LNCaP clone FGC (cell line): ENCODE data around the gene MZT1.

Source experiments
- DNase-seq: peaks from one replicate; pipeline ENCODE4 v3.0.0-alpha.2; 2011; ENCODE audit warnings: low read depth
- H3K4me3 ChIP-seq: 2 replicates; pipeline ENCODE4 v1.5.1; 2011; ENCODE audit warnings: mild to moderate bottlenecking, low read depth, low read length, control low read depth
- TF ChIP-seq, protein P1 (sequence below): IDR thresholded peaks from 2 replicates; pipeline ENCODE4 v1.5.1; 2012; ENCODE audit warnings: mild to moderate bottlenecking; ENCODE audit not compliant: control insufficient read depth, insufficient read depth; ENCODE audit errors: extremely low read depth

MZT1 gene

DNA sequence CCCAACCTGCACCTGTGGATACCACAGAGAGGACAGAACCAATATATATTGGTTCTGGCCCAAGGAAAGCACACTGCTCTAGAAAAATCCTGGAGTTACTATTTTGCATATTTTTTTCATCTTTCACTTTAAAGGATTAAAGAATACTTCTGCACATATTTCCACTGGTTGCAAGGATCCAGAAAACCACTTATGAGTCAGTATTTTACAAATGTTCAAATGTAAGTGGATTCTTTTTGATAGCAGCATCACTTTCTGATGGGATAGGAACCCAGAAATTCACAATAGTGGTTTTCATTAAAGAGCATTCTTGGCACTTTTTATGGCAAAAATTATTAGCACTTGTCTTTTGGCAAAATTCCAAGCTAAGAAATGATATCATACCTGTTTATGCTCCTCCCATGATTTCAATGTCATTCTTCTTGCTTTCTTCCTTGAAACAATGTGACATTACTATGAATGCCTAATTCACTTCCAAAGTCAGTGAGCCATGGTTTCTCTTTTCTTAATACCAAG, 38.2 kb downstream of the MZT1 start:
- DNase-seq = no peak
- no peak overlapping the region for H3K4me3 ChIP-seq
- TF ChIP-seq, protein P1, sequence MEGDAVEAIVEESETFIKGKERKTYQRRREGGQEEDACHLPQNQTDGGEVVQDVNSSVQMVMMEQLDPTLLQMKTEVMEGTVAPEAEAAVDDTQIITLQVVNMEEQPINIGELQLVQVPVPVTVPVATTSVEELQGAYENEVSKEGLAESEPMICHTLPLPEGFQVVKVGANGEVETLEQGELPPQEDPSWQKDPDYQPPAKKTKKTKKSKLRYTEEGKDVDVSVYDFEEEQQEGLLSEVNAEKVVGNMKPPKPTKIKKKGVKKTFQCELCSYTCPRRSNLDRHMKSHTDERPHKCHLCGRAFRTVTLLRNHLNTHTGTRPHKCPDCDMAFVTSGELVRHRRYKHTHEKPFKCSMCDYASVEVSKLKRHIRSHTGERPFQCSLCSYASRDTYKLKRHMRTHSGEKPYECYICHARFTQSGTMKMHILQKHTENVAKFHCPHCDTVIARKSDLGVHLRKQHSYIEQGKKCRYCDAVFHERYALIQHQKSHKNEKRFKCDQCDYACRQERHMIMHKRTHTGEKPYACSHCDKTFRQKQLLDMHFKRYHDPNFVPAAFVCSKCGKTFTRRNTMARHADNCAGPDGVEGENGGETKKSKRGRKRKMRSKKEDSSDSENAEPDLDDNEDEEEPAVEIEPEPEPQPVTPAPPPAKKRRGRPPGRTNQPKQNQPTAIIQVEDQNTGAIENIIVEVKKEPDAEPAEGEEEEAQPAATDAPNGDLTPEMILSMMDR = no peak

DNA sequence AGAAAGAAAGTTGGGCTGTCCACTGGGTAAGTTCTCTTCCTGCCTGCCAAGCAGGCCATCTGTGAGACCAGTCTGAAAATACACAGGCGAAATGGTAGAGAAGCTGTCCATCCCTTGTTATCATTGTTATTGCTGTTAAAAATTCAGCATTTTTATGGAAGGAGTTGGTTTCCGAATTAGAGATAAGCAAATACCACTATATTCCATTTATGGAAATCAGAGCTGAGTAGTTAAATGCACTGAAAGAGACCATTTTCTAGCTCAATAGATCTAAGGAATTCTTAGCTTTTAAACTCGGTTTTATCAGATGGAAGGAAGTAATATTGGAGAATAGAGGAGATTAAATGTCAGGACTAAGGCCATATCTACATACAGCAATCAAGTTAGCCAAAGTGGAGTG, 40.7 kb downstream of the MZT1 start:
- H3K4me3 ChIP-seq = no peak overlapping the region
- TF ChIP-seq, protein P1 = no peak
- DNase-seq = no peak

DNA sequence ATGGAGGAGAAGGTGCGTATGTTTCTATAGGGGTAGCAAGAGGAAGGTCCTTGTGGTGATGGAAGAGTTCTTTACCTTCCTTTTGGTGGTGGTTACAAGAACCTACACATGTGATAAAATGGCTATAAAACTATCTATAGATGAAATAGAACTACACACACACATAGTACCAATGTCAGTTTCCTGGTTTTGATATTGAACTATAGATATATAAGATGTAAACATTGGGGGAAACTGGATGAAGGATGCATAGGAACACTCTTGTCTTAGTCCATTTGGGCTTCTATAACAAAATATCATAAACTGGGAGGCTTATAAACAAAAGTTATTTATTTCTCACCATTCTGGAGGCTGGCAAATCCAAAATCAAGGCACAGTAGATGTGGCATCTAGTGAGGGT, 47.1 kb downstream of the MZT1 start:
- DNase-seq = no peak
- TF ChIP-seq, protein P1 = no peak

DNA sequence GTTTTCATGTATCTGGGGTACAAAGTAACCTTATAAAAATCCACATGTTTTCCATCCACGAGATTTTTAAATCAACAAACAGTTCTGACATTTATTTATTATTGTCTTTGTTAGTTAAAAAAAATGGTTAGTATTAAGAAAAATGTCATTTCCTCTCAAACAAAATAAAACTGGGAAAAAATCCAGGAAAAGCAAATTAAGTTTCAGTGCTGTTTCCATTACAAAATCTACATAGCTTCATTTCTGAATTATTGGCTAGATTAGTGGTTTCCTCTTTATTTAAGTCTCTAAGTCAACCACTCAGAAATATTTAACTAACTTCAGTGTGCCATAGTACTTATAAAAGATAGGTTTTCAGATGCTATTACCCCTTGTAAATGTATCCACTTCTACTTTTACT, 49.1 kb downstream of the MZT1 start:
- TF ChIP-seq, protein P1 = no peak
- no peak overlapping the region for H3K4me3 ChIP-seq
- no peak for DNase-seq

More for the DNA sequence above, 47.1 kb downstream of the MZT1 start:
- H3K4me3 ChIP-seq = no peak overlapping the region

DNA sequence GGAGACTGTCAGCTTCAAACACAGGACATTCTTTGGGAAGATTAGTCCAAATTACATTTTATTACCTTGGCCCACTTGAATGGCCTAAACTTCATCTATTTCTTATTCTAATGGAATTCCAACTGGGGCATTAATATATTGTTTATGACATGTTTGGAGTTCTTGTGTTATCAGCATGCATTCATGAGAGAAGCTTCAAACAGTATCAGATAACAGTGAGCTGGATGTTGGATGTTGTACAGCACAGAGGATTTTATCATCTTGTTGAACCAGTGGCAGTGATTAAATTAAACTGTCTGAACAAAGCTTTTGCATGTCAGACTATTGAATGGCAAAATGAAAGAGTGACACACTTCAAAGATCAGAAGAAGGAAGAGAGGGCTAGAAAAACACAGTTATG, 50.0 kb downstream of the MZT1 start:
- DNase-seq = no peak
- H3K4me3 ChIP-seq = no peak overlapping the region
- TF ChIP-seq, protein P1 = no peak

DNA sequence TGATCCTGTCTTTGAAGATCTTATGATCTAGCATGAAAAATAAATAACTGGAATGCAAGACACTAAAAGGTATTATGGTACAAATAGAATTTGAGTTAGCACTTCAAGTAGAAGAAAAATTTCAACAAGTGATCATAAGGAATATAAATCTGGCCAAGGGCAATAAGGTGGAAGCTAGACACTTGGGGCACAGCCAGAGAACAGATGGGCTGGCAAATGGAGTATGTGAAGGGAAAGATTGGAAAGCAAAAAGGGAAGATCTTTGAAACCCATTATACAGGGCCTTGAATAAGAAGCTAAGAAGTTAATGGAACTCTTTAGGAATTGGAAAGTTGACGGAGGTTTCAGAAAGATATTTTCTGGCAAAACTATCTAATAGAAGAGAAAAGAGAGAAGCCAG, 61.0 kb downstream of the MZT1 start:
- no peak overlapping the region for H3K4me3 ChIP-seq
- TF ChIP-seq, protein P1 = no peak
- DNase-seq = no peak

DNA sequence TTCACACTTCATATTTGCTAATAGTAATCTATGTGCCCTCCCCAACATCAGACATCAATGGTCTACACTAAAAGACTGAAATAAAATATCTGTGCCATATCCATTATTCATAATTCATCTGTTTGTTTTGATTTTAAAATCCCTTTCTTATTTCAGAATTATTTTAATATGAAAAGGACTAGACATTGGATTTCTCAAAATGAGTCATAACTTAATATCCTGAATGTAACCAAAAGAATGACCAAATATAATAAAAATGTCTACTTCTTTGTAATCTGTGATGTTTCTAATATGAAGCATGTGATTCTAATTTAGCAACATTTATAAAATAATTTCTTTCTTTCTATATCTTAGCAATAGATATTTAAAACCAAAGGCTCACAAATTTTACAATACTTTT, 64.9 kb downstream of the MZT1 start:
- H3K4me3 ChIP-seq = no peak overlapping the region
- DNase-seq = no peak
- TF ChIP-seq, protein P1 = no peak
